Daoy (cell line): ENCODE results near the gene DUSP1. TPM values are rescaled to one million over a fixed set of nuclear protein-coding genes. Genes with fewer than 3 reads are reported as not detected.

Source experiments
- DNase-seq: peaks from one replicate; pipeline ENCODE4 v3.0.0-alpha.2; 2015; ENCODE audit warnings: low read depth
- total RNA-seq: library from RNA; depleted of rRNA; stranded (reverse); fragments of >200 nt; shearing (Covaris generic); gene quantifications from 2 replicates; pipeline ENCODE4 v1.2.3, GENCODE V29; 2014

Gene DUSP1
- total RNA-seq, 1 experiment from 2014 or later = 67.7 TPM

DNA sequence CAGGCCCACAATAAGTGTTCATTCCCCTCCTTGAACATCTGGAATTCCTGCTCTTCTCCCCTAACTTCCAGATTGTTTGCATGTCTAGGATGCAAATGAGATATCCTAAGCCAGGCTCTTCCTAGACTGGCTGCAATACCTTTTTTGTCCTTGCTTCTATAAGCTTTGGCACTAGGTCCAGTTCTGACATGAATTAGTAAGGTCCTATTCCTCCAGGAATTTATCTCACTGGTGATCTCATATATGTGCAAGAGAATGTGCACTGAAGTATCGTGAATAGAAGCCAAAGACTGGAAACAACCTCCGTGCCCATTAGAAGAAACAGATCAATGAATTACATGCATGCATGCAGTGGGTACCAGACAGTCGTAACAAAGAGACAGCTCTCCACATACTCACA, 25.2 kb downstream of the DUSP1 start:
- no peak for DNase-seq

DNA sequence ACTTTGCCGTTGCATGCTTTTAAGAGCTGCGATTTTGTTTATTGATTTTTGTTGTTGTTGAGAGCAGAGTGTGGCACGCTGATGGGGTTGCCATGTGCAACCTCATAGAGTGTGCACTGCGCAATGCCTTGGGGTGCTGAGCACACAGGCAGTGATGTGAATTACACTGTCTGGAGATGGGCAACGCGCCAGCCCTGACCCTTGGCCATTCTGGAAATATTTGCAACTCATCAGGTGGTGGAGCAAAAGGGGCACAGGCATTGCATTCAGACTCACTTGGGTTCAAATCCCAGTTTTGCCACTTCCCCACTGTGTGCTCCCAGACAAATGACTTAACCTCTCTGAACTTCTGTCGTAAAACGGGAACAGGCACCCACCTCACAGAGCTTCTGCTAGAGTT, 25.6 kb downstream of the DUSP1 start:
- no peak for DNase-seq

DNA sequence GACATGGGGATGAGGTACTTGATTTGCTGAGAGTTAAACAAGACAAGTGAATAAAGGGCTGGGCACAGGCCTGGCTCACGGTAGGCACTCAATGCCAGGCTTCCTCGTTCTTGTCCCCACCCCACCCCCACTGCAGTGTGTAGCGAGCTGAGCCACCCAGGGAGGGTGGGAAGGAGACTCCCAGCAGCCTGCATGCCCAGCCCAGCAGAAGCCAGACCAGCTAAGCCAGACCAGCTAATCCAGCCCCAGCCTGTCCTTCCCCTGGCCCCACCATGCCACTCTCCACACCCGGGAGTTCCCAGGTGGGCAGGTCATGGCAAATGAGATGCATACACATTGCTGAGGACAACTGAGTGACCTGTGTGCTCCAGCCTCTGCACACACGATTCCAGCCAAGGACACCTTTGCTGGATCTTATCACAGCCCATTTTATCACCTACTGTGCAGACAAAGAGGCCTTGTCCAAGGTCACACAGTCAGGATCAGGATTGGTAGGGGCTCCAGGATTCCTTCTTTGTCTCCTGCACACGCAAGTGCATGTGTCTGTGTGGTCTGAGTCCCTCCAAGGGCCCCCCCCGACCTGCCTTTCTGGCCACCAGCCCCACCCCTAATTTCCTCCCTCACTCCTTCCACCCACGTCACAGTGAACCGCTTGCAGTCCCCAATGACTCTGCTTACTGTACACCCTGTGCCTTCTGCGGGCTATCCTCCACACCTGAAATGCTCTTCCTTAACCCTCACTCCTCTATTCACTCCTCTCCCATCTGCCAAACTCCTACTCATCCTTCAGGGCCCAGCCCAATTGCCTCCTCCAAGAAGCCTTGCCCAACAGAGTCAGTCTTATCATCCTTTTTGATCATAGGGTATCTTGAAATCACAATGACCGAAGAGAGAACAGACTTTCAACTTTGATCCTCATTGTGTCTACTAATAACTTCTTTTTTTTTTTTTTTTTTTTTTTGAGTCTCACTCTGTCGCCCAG, 26.6 kb downstream of the DUSP1 start:
- no peak for DNase-seq

DNA sequence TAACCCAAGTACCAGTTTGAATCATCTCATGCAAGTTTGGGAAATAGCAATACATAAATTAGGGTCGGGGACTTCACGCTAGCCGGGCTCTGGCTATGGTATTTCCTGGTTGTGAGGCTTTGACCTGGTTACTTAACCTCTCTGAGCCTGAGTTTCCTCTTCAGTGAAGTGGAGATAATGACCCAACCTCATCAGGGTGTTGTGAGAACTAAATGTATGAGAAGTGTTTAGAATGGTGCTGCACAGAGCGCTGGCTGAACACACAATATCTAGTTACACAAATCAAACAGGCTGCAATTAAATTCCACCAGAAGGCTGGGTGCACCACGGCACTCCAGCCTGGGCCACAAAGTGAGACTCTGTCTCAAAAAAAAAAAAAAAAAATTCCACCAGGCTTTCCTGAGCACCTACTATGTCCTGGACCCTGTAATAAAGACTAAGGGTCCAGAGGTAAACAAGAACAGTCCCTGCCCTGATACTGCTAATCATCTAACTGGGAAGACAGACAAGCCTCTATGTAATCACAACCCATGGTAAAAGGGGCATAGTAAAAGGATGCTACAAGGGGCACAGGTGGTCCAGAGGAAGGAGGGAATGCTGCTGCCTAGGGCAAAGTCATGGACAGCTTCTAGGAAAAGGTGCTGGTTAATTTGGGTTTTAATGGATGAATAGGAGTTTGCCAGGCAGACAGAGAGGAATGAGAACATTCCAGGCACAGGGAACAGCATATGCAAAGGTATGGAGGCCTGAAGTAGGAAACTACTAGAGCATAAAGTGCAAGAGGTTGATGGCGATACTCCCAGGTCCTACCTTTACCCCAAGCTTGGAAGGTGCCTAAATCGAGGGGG, 27.7 kb downstream of the DUSP1 start:
- DNase-seq = no peak

DNA sequence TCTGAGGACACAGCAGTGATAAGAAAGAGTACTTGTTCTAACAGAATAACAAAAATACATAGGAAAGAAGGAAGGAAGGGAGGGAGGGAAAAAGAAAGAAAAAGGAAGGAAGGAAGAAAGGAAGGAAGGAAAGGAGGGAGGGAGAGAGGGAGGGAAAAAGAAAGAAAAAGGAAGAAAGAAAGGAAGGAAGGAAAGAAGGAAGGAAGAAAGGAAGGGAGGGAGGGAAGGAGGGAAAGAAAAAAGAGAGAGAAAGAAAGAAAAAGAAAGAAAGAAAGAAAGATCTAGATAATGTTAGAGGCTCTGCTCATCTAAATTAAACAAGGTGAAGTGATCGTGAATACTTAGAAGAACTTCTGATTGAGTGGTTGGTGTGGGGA, 29.8 kb downstream of the DUSP1 start:
- no peak for DNase-seq

DNA sequence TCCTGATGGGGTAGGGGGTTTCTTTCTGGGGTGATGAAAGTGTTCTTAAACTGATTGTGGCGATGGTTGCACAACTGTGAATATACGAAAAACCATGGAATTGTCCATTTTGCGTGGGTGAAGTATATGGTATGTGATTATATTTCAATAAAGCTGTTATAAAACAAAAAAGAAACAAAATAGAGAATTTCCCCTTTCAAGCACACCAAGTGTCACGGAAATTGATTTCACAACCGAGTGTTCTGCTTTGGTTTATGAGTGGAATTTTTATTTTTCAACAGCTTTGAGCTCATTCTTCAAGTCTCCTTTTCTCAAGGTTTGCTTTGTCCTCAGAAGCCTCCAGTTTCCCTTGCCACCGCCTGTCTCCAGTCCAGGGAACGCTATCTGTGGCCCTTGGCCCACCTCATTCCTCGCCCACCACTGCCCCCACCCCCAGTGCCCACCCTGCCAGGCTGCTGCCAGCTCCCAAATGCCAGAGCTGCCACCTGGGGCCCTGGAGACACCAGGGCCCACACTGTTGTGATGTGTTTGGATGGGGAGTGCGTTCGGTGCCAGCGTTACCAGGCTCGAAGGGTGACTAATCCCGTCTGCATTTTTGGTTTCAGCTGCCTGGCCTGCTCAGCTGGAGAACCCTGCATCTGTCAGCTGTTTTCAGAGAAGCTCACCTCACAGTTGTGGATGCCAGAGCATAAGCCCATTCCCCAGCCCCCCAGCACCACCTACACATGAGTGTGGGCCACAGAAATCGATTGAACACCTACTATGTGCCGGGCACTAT, 30.4 kb downstream of the DUSP1 start:
- DNase-seq = peak; percentile 94

DNA sequence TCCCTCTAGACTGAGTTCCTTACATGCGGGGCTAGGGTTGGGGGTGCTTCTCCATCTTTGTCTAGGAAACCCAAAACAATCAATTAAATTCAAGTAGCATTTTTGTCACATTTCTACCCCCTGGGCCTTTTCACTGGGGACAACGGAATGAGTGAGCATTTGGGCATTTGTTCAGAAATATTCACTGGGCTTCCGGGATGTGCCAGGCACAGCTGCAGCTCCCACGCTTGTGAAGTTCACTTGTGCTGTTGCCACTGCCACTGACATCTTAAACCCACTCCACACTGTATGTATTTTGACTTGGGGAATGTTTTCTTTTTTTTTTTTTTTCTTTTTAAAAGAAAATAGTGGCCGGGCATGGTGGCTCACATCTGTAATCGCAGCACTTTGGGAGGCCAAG, 31.6 kb downstream of the DUSP1 start:
- DNase-seq = no peak

DNA sequence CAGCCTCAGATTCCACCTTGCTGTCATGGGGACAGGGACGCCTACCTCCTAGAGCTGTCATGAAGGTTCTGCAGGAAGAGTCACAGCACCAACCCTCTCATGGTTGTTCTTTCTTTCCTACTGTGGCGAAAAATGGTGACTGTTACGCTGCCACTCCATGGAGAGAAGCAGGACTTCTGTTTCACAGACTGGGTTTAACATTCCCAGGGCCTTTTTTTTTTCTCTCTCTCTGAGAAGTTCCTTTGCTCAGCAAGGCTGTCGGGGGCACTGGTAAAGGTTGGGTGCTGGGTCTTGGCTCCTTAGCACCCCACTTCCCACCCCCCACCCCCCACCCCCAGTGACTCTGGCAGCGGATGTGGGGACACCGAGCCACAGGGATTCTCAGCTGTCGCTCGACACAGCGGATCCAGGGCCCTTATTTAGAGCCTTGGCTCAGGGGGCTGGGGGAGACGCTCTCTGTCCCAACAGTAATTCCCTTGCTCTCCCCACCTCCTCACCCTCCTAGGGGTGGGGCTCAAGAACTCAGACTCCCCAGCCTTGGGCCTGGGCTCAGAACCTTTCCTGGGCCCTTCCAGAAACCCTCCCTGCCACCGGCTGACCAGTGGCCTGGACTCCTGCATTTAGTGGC, 34.4 kb downstream of the DUSP1 start:
- no peak for DNase-seq

DNA sequence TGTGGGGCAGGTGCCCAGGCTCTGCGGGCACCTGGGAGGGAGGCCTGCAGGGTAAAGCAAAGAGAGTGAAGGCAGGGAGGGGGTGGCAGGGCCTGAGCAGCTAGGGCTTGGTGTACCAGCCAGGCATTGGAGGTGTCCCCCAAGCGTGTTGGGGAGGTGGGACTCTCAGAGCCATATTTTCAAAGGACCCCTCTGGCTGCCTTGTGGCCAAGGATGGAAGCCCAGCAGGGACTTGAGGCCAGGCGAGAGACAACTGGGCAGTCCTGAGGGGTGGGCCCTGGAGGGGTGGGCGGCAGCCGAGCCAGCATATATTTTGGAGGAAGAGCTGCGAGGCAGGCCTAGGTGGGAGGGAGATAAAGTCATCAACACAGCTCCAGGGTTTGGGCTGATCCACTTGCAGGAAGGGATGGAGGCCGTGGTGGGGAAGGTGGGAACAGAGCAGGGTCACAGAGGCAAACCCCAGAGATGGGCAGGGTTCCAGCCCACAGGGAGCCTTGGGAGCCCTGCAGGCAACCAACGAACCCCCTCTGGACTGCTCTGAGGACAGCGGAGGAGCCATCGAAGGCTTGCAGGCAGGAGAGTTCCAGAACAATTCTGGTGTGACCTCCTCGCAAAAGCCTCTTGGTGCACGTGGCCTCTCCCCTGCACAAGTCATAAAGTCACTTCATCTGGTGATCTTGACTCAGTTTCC, 35.7 kb downstream of the DUSP1 start:
- DNase-seq = no peak

DNA sequence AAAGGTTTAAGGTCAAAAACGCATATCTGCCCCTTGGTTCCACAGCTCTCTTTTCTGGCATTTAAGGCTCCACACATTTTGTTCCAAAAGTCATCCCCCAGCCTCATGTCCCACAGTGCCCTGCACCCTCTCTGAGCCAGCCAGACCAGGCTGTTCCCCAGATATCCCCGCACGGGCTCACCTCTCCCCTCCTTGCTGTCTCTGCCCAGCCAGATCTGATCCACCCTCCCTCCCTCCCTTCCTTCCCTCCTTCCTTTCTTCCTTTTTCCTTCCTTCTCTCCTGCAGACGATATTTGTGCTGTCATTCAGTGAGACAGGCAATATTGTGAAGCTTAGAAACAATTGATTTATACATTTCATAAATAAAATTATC, 37.0 kb downstream of the DUSP1 start:
- DNase-seq = no peak

DNA sequence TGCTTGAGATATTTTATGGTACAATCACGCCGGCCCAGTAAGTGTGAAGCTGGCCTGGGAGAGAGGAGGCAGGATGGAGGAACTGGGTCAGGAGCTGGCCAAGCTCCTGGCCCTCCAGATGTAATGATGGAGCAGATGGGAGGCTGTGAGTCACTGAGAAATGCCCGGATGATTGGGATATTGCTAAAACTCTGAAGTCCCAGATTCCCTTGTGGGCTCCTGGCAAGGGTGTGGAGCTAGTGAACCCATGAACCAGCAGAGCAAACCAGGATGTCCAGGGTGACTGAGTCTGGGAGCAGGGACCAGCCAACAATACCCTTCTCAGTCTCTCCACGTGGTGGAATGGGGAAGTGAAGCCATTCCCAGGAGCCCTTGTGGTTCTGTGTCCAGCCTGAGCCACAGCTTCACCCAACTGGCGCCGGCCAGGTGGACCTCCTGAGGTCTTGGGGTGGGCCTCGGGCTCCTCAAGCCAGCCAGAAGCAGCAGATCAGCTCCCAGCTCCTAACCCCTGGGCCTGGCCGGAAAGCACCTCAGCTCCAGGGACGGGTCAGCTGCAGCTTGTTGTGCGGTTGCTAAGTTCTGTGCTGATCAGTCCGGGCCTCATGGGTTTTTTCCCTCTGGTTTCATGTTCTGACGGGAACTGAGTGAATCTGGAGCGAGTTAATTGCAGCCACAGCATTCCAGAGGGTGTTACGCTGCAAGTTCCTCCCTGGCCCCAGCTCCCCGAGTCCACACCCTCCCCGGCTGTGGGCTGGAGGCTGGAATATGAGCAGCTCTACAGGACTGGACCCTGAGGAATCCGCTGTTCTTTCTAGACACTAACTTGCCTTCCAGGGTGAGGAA, 37.6 kb downstream of the DUSP1 start:
- peak; percentile 97 for DNase-seq

DNA sequence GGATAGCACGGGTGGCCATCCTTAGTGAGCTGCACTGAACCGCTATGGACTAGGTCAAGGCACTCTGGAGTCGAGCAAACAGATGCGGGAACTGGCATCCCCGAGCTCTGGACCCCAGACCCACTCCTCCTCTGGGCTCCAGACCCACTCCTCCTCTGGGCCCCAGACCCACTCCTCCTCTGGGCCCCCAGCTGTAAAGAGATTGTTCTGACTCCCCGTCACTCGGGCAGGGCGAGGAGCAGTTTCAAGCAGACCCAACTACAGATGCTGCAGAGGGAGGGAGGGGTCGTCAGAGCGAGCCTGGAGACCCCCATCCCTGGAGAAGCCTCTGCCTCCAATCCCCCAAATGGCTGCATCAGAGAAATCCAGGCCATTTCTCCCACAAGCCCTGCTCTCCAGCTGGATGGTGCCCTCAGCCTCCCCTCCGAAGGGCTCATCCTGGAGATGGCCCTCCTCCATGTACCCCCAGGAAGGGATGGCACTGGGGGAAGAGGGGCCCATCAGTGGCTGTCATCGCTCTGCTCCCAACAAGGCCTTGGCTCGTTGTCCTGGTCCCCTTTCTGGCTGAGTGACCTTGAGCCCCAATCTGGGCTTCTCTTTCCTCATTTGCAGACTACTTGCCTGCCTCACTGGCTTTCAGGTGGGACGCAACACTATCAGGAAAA, 38.7 kb downstream of the DUSP1 start:
- DNase-seq = no peak

DNA sequence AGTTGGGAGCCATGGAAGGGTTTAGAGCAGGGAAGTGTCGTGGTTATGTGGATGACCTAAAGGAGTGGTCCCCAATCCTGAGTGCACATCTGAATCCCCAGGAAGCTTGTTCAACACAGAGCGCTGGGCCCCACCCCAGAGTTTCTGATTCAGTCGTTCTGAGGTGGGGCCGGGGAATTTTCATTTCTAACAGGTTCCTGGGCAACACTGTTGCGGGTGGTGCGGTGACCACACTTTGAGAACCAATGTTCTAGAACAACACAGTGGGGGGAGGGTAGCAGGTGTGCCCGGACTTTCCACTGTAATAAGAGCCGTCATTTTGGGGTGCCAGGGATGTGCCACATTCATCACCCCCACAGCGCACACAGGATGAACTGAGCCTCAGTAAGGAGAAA, 39.3 kb downstream of the DUSP1 start:
- DNase-seq = no peak

DNA sequence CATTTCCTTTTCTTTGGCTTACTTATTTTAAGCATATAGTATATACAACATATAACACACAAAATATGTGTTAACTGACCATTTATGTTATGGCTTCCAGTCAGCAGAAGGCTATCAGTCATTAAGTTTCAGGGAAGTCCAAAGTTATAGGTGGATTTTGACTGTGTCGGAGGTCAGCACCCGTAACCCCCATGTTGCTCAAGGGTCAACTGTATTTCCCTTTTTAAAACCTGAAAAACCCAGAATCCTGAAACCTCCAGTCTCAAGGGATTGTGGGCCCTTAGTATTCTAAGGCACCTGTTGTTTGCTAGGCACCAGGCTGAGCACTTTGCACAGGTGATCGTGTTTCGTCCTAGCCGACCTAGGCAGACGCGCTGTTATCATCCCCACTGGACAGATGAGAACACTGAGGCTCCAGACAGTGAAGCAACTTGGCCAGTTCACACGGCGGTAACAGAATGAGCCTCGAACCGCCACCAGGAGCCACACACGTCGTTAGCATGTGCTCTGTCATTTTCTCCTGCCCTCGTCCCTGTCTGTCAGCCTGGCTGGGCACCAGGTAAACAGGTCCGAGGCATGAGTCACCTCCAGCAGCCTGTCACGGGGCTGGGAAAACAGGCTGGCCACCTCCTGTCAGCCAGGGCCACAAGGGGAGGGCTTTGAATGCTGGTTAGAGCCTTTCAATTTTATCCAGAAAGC, 39.9 kb downstream of the DUSP1 start:
- DNase-seq = peak; percentile 66

DNA sequence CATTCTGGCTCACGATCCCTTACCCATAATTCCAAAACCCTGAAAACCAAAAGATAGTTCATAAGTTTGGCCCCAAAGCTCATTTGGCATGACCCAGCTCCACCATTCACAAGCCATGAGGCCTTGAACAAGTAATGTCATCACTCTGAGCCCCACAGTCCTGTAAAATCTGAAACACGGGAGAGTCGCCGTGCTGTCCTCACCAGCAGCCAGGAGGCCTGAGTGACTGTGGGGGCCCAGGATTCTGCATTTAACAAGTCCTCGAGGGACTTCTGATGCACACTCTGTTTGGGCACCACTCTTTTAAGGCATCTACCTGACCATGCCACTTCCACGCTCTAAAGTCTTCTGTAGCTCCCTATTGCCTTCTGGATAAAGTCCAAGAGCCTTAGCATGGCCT, 40.8 kb downstream of the DUSP1 start:
- no peak for DNase-seq

DNA sequence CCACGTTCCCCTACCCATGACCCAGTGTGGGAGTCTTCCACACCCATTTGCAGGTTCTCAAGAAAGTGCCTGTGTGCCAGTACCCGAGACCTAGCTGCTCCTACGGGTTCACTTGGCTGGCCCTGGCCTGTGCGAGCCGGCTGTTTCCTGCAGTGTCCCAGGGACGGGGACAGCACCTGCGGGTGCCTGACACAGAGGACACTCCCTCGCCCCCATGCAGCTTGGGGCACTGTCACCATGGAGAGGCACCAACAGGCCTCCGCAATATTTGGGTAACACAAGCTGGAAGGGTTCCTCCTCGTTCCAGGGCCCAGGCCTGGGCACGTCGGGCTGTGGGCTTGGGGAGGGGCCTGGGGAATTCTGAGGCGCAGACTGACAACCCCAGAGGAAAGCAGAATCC, 41.4 kb downstream of the DUSP1 start:
- DNase-seq = no peak

DNA sequence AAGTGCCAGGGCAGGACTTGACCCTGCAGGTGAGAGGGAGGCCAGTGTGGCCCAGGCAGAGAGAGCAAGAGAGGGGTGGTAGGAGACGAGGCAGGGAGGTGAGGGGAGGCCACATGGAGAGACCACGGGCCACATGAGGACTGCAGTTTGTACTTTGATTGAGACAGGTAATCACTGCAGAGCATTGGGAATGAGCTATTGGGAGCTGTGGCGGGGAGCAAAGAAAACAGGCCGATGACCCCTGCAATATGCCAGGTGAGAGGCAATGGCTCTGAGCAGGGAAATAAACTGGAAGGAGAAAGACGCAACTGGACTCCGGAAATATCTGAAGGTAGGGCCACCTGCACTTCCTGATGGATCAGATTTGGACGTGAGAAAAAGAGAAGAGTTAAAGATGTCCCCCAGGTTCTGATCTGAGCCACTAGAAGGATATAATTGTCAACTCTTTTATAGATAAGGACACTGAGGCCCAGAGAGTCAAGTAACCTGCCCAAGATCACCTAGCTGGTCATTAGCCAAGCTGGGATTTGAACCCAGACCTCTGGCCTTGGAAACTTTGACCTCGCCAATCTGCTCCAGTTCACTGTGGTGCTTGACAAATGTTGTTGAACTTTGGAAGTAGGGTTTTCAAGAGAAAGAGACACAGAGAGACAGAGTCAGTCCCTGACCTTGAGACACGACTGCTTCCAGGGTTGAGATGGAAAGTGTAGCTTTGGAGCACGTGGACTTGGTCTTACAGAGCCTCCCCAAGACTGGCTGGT, 42.3 kb downstream of the DUSP1 start:
- no peak for DNase-seq

DNA sequence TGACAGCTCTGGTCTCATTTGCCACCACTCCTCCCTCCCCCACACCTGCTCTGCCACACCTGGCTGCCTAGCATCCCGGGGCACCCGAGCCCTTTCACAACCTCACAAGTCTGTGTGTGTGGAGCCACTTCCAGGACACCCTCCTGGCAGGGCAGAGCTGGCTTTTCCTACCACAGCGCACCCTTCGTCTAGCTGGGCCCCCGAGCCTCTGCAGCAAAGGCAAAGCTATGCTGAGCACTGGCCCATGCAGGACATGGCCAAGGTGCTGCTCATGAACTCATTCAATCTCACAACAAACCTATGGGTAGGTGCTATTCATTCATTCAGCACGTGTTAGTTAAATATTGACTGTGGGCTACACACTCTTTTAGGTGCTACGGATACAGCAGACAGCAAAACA, 43.4 kb downstream of the DUSP1 start:
- DNase-seq = no peak
